ENCODE results near the gene SERPINB8. TPM values are rescaled to one million over a fixed set of nuclear protein-coding genes. Genes with fewer than 3 reads are reported as not detected.
A peak's percentile ranks its signal among the peaks of the same experiment; 100 is the strongest.

SERPINB8 gene
- polyA plus RNA-seq, 1 donor = 7.6 TPM

GRCh38 chr18:63980896-63981460 is 11.1 kb downstream of the SERPINB8 start:
- 100% methylated on average over 1 of the region's 6 CpGs for WGBS (ENCODE audit: insufficient coverage, low lambda C conversion rate)
- Histone ChIP-seq H3K36me3 (ENCODE audit: control insufficient read depth, insufficient read depth, low read length) (peaks cover 14% of the 10 kb centered on the region), H3K9me3 (ENCODE audit: control insufficient read depth, low read depth, low read length) (no peaks in the 10 kb centered on the region), H3K4me1 (ENCODE audit: control insufficient read depth, insufficient read depth, low read length) (peaks cover 2% of the 10 kb centered on the region), H3K27me3 (ENCODE audit: control insufficient read depth, insufficient read depth, low read length) (no peaks in the 10 kb centered on the region), H3K4me3 (ENCODE audit: low read length) (no peak overlapping the region), H3K27ac (ENCODE audit: low read length) (no peak overlapping the region)
- no peak for DNase-seq

DNA sequence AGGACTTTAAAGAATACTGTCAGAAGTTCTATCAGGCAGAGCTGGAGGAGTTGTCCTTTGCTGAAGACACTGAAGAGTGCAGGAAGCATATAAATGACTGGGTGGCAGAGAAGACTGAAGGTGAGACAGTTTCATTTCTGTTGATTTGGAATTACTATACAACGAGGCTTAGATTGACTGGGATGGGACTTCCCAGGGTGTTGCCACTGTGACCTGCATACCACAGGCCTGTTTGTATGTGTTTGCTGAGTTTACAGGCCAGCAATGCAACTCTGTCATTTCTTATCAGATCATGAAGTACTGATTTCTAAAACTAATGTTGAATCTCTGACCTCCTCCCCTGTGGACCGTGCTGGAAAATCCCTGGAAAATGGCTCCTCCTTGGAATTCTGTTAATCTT is 11.8 kb downstream of the SERPINB8 start:
- H3K27ac ChIP-seq (ENCODE audit: low read length) = no peak overlapping the region
- H3K36me3 ChIP-seq (ENCODE audit: control insufficient read depth, insufficient read depth, low read length) = peaks cover 14% of the 10 kb centered on the region
- no peak for DNase-seq
- no peaks in the 10 kb centered on the region for H3K27me3 ChIP-seq (ENCODE audit: control insufficient read depth, insufficient read depth, low read length)
- no peaks in the 10 kb centered on the region for H3K9me3 ChIP-seq (ENCODE audit: control insufficient read depth, low read depth, low read length)
- peaks cover 2% of the 10 kb centered on the region for H3K4me1 ChIP-seq (ENCODE audit: control insufficient read depth, insufficient read depth, low read length)
- no CpG with 5 or more reads among the region's 2 CpGs for WGBS (ENCODE audit: insufficient coverage, low lambda C conversion rate)
- no peak overlapping the region for H3K4me3 ChIP-seq (ENCODE audit: low read length)

GRCh38 chr18:63982361-63982760 is 12.5 kb downstream of the SERPINB8 start:
- WGBS (ENCODE audit: insufficient coverage, low lambda C conversion rate) = 90% methylated on average over 2 of the region's 3 CpGs
- H3K27ac ChIP-seq (ENCODE audit: low read length) = no peak overlapping the region
- no peak overlapping the region for H3K4me3 ChIP-seq (ENCODE audit: low read length)
- peaks cover 14% of the 10 kb centered on the region for H3K36me3 ChIP-seq (ENCODE audit: control insufficient read depth, insufficient read depth, low read length)
- H3K27me3 ChIP-seq (ENCODE audit: control insufficient read depth, insufficient read depth, low read length) = no peaks in the 10 kb centered on the region
- H3K9me3 ChIP-seq (ENCODE audit: control insufficient read depth, low read depth, low read length) = no peaks in the 10 kb centered on the region
- peaks cover 2% of the 10 kb centered on the region for H3K4me1 ChIP-seq (ENCODE audit: control insufficient read depth, insufficient read depth, low read length)
- DNase-seq = no peak

DNA sequence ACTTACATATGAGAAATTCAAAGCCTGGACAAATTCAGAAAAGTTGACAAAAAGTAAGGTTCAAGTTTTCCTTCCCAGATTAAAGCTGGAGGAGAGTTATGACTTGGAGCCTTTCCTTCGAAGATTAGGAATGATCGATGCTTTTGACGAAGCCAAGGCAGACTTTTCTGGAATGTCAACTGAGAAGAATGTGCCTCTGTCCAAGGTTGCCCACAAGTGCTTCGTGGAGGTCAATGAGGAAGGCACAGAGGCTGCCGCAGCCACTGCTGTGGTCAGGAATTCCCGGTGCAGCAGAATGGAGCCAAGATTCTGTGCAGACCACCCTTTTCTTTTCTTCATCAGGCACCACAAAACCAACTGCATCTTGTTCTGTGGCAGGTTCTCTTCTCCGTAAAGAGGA is 17.0 kb downstream of the SERPINB8 start:
- H3K36me3 ChIP-seq (ENCODE audit: control insufficient read depth, insufficient read depth, low read length) = peaks cover 4% of the 10 kb centered on the region
- DNase-seq = no peak
- H3K27me3 ChIP-seq (ENCODE audit: control insufficient read depth, insufficient read depth, low read length) = no peaks in the 10 kb centered on the region
- WGBS (ENCODE audit: insufficient coverage, low lambda C conversion rate) = no CpG with 5 or more reads among the region's 7 CpGs
- no peak overlapping the region for H3K4me3 ChIP-seq (ENCODE audit: low read length)
- no peaks in the 10 kb centered on the region for H3K4me1 ChIP-seq (ENCODE audit: control insufficient read depth, insufficient read depth, low read length)
- H3K9me3 ChIP-seq (ENCODE audit: control insufficient read depth, low read depth, low read length) = no peaks in the 10 kb centered on the region
- no peak overlapping the region for H3K27ac ChIP-seq (ENCODE audit: low read length)

GRCh38 chr18:63987743-63988142 is 17.9 kb downstream of the SERPINB8 start:
- DNase-seq = no peak
- no CpG with 5 or more reads among the region's 2 CpGs for WGBS (ENCODE audit: insufficient coverage, low lambda C conversion rate)
- H3K4me3 ChIP-seq (ENCODE audit: low read length) = no peak overlapping the region
- peaks cover 2% of the 10 kb centered on the region for H3K36me3 ChIP-seq (ENCODE audit: control insufficient read depth, insufficient read depth, low read length)
- no peaks in the 10 kb centered on the region for H3K27me3 ChIP-seq (ENCODE audit: control insufficient read depth, insufficient read depth, low read length)
- H3K27ac ChIP-seq (ENCODE audit: low read length) = no peak overlapping the region
- no peaks in the 10 kb centered on the region for H3K9me3 ChIP-seq (ENCODE audit: control insufficient read depth, low read depth, low read length)
- H3K4me1 ChIP-seq (ENCODE audit: control insufficient read depth, insufficient read depth, low read length) = no peaks in the 10 kb centered on the region

GRCh38 chr18:63992751-63993150 is 22.9 kb downstream of the SERPINB8 start:
- no peak overlapping the region for H3K4me3 ChIP-seq (ENCODE audit: low read length)
- no peaks in the 10 kb centered on the region for H3K36me3 ChIP-seq (ENCODE audit: control insufficient read depth, insufficient read depth, low read length)
- WGBS (ENCODE audit: insufficient coverage, low lambda C conversion rate) = no CpG with 5 or more reads among the region's 7 CpGs
- H3K9me3 ChIP-seq (ENCODE audit: control insufficient read depth, low read depth, low read length) = no peaks in the 10 kb centered on the region
- no peaks in the 10 kb centered on the region for H3K27me3 ChIP-seq (ENCODE audit: control insufficient read depth, insufficient read depth, low read length)
- H3K27ac ChIP-seq (ENCODE audit: low read length) = no peak overlapping the region
- DNase-seq = no peak
- H3K4me1 ChIP-seq (ENCODE audit: control insufficient read depth, insufficient read depth, low read length) = no peaks in the 10 kb centered on the region

- no peak overlapping the region for H3K27ac ChIP-seq (ENCODE audit: low read length)
- WGBS (ENCODE audit: insufficient coverage, low lambda C conversion rate) = no CpG with 5 or more reads among the region's 6 CpGs
- no peaks in the 10 kb centered on the region for H3K4me1 ChIP-seq (ENCODE audit: control insufficient read depth, insufficient read depth, low read length)
- DNase-seq = peak in 1 of 2 donors; percentile 27
- peaks cover 2% of the 10 kb centered on the region for H3K27me3 ChIP-seq (ENCODE audit: control insufficient read depth, insufficient read depth, low read length)
- H3K9me3 ChIP-seq (ENCODE audit: control insufficient read depth, low read depth, low read length) = no peaks in the 10 kb centered on the region
- H3K4me3 ChIP-seq (ENCODE audit: low read length) = no peak overlapping the region
- H3K36me3 ChIP-seq (ENCODE audit: control insufficient read depth, insufficient read depth, low read length) = no peaks in the 10 kb centered on the region
Observed at GRCh38 chr18:63994783-63995399, 25.0 kb downstream of the SERPINB8 start.

DNA sequence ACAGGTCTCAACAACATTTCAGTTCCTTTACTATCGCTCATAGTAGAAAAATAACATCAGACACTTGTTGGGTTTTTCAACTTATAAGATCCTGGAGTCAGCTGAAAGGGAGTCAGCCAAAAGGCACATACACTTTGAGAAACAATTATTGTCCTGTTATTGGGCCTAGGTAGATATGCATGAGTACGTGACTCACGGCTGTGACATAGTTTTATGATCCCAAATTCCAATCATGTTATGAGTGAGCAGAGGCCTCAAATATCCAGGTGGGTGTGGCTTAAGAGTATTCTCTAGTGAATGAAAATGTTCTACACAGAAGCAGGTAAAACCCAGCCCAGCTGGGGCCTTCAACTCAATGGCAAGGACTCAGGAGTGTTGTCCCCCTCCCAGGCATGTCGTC is 27.2 kb downstream of the SERPINB8 start:
- no CpG with 5 or more reads among the region's 4 CpGs for WGBS (ENCODE audit: insufficient coverage, low lambda C conversion rate)
- DNase-seq = peak in 1 of 2 donors; percentile 26
- no peak overlapping the region for H3K4me3 ChIP-seq (ENCODE audit: low read length)
- no peaks in the 10 kb centered on the region for H3K36me3 ChIP-seq (ENCODE audit: control insufficient read depth, insufficient read depth, low read length)
- H3K4me1 ChIP-seq (ENCODE audit: control insufficient read depth, insufficient read depth, low read length) = no peaks in the 10 kb centered on the region
- no peak overlapping the region for H3K27ac ChIP-seq (ENCODE audit: low read length)
- peaks cover 15% of the 10 kb centered on the region for H3K27me3 ChIP-seq (ENCODE audit: control insufficient read depth, insufficient read depth, low read length)
- H3K9me3 ChIP-seq (ENCODE audit: control insufficient read depth, low read depth, low read length) = no peaks in the 10 kb centered on the region

GRCh38 chr18:63997606-63998005 is 27.7 kb downstream of the SERPINB8 start:
- no peaks in the 10 kb centered on the region for H3K36me3 ChIP-seq (ENCODE audit: control insufficient read depth, insufficient read depth, low read length)
- no CpG with 5 or more reads among the region's 2 CpGs for WGBS (ENCODE audit: insufficient coverage, low lambda C conversion rate)

DNA sequence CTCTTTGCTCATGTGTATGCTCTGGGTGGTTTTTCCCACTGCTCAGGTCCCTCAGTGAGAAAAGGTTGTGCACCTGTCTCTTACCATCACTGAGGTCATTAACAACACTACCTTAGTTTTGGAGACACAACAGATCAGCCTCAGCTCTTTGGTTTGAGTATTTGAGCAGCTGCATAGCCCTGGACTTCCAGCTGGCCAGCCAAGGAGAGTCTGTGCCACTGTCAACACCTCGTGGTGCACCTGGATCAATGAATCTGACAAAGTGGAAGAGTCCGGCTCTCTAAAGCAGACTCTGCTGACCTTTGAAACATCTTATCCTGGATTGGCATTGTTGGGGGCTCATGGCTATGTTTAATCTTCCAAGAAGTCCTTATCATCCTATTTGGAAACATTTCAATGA is 30.0 kb downstream of the SERPINB8 start:
- Histone ChIP-seq H3K4me1 (ENCODE audit: control insufficient read depth, insufficient read depth, low read length) (no peaks in the 10 kb centered on the region), H3K27ac (ENCODE audit: low read length) (no peak overlapping the region), H3K9me3 (ENCODE audit: control insufficient read depth, low read depth, low read length) (no peaks in the 10 kb centered on the region), H3K4me3 (ENCODE audit: low read length) (no peak overlapping the region), H3K27me3 (ENCODE audit: control insufficient read depth, insufficient read depth, low read length) (peaks cover 30% of the 10 kb centered on the region), H3K36me3 (ENCODE audit: control insufficient read depth, insufficient read depth, low read length) (no peaks in the 10 kb centered on the region)
- DNase-seq = no peak
- no CpG with 5 or more reads among the region's 2 CpGs for WGBS (ENCODE audit: insufficient coverage, low lambda C conversion rate)

More at GRCh38 chr18:63997606-63998005, 27.7 kb downstream of the SERPINB8 start:
- Histone ChIP-seq H3K9me3 (ENCODE audit: control insufficient read depth, low read depth, low read length) (no peaks in the 10 kb centered on the region), H3K27ac (ENCODE audit: low read length) (no peak overlapping the region), H3K4me1 (ENCODE audit: control insufficient read depth, insufficient read depth, low read length) (no peaks in the 10 kb centered on the region), H3K4me3 (ENCODE audit: low read length) (no peak overlapping the region), H3K27me3 (ENCODE audit: control insufficient read depth, insufficient read depth, low read length) (peaks cover 19% of the 10 kb centered on the region)
- DNase-seq = no peak

DNA sequence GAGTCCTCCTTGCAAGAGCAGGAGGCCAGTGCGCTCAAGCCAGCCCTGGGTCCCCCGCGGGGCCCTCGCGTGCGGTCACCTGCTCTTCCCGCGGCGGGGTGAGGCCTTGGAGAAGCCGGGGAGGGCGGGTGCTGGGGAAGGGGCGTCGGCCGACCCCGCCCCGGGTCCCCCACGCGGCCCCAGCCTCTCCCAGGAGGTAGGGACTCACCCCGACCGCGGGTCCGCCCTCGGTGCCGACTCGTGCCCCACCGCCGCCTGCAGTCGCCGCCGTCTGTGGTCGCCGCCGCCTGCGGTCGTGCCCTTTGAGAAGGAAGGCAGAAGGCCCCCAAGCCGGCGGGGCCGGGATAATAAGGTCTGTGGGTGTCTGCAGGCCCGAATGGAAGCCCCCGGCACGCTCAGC is 32.7 kb downstream of the SERPINB8 start:
- no peak overlapping the region for H3K27ac ChIP-seq (ENCODE audit: low read length)
- no CpG with 5 or more reads among the region's 41 CpGs for WGBS (ENCODE audit: insufficient coverage, low lambda C conversion rate)
- H3K9me3 ChIP-seq (ENCODE audit: control insufficient read depth, low read depth, low read length) = no peaks in the 10 kb centered on the region

More for the DNA sequence above, 32.7 kb downstream of the SERPINB8 start:
- Histone ChIP-seq H3K4me3 (ENCODE audit: low read length) (no peak overlapping the region), H3K36me3 (ENCODE audit: control insufficient read depth, insufficient read depth, low read length) (no peaks in the 10 kb centered on the region), H3K27me3 (ENCODE audit: control insufficient read depth, insufficient read depth, low read length) (peaks cover 30% of the 10 kb centered on the region), H3K4me1 (ENCODE audit: control insufficient read depth, insufficient read depth, low read length) (no peaks in the 10 kb centered on the region)
- no peak for DNase-seq
